Renal cortex interstitium (tissue), 11 donors: ENCODE results near the gene VEPH1. TPM values are rescaled to one million over a fixed set of nuclear protein-coding genes. Genes with fewer than 3 reads are reported as not detected.
A peak's percentile ranks its signal among the peaks of the same experiment; 100 is the strongest.

ENCODE experiments used
- DNase-seq, 11 donors: peaks; one replicate each; pipeline ENCODE4 v3.0.0-alpha.2; 2013; ENCODE audit warnings: low read depth in 9 of 11, low spot score in 4 of 11; ENCODE audit errors: extremely low read depth in 1 of 11
- polyA plus RNA-seq, 3 donors: library from polyadenylated mRNA; unstranded; fragments of 120-200 nt; gene quantifications; one replicate each; pipeline ENCODE4 v1.2.1, GENCODE V29; 2013; ENCODE audit not compliant: insufficient read length in 3 of 3

VEPH1 gene
- polyA plus RNA-seq, 3 donors, result 47.5 to 58.9 (median 47.9) TPM

GRCh38 chr3:157259825-157260224 is 243.4 kb downstream of the VEPH1 start:
- no peak for DNase-seq

DNA sequence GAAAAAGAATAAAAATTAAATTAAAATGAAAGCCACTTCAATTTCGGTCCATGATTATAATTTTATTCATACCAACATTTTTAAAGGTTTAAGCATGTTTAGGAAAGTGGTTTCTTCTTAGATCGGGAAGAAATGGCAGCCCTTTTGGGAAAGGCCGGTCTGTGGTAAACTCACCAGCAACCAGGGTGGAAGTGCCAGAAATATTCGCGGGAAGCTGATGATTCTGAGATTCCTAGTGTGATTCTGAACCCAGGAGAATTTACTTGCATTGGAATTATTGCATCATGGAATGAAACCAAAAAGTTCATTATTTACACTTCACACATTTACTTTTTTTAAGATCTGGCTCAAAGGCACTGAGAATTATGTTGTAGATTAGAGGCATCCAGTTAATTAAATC is 246.1 kb downstream of the VEPH1 start:
- no peak for DNase-seq

GRCh38 chr3:157255797-157256196 is 247.4 kb downstream of the VEPH1 start:
- DNase-seq, result no peak

DNA sequence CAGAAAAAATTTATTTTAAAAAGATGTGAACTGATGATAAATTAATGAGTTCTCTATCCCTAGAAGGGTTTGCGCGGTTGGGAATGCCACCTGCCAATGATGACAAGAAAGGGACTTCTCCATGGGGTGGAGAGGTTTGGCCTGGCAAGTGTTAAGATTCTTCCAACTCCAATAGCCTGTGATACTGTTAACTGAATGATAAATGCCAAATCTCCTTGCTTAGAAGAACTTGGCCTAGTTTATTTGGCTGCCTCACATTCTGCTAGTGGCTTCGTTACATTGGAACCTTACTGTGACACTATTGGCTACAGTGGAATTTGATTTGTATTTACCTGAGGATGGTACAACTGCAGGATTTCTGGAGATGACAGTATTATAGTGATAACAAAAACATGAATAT is 251.5 kb downstream of the VEPH1 start:
- no peak for DNase-seq

DNA sequence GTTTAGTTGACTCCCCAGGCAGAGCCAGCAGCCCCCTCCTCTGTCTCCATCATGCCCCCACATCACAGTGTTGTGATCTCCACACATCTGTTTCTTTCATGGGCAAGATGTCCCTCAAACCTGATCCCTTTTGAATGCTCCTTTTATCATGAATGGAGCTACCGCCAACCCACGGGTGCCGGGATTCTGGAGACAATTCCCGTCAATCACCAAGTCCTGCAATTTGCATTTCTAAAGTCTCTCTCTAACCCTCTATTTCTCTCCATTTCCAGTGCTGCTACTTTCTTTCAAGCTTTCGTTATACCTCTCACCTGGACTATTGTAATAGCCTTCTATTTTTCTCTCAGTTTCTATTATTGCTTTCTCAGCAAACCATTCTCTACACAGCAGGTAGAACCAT is 253.6 kb downstream of the VEPH1 start:
- DNase-seq, result no peak

DNA sequence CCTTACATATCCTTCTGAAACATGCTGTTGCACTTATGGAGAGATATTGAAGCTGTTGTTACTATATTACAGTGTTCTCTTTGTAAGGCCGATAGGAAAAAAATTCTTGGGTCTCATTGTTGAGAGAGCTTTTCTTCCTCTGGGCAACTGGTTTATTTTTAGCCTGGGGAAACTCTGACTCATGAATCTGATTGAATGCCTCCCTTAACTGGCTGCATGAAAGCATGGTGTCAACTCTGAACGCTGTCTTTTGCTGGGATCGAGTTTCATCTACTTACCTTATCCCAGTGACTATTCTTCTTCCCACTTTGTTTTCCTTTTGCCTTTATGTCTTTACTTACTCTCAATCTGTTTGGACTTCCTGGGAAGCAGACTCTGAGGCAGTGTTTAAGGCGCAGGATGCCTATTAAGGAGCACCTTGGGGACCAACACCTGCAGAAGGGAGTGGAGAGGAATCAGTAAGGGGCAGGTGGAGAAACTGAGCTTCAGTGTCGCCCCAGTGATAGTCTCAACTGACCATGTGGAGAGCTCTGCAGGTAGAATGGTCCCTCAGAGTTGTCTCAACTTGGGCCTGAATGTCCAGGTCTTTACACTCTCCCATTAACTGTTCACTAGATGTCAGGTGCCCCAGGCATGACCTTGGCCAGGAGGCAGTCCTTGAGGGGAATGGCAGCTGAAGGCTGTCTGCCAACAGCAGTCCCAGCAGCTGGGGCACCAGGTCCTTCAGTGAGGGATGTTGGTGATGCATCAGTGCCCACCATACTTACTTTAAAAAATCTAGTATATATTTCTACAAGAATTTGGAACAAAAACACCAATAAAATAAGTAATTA is 254.4 kb downstream of the VEPH1 start:
- peak in 4 of 11 donors; percentile 1 to 26 (median 8) for DNase-seq

- no peak for DNase-seq
Measured at GRCh38 chr3:157247391-157247790, 255.8 kb downstream of the VEPH1 start.

DNA sequence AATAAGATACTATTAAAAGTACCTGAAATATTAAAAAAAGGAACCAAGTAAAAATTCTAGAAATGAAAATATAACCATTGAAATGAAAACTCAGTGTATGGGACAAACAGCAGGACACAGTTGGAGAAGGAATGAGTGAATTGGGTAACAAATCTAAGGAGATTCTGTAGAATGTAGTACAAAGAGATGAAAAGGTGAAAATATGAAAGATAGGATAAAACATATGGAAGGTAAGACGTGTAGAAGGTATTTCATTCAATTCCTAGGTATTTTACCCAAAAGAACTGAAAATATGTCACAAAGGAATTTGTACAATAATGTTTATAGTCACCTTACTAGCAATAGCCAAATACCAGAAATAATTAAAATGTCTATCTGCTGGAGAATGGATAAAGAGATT is 260.4 kb downstream of the VEPH1 start:
- DNase-seq, result no peak

GRCh38 chr3:157241599-157241998 is 261.6 kb downstream of the VEPH1 start:
- no peak for DNase-seq

- no peak for DNase-seq
Measured at GRCh38 chr3:157240408-157240807, 262.8 kb downstream of the VEPH1 start.

- DNase-seq, result peak in 9 of 11 donors; percentile 4 to 36 (median 15)
Measured at GRCh38 chr3:157239082-157239704, 264.0 kb downstream of the VEPH1 start.

GRCh38 chr3:157238457-157238856 is 264.8 kb downstream of the VEPH1 start:
- DNase-seq, result no peak

DNA sequence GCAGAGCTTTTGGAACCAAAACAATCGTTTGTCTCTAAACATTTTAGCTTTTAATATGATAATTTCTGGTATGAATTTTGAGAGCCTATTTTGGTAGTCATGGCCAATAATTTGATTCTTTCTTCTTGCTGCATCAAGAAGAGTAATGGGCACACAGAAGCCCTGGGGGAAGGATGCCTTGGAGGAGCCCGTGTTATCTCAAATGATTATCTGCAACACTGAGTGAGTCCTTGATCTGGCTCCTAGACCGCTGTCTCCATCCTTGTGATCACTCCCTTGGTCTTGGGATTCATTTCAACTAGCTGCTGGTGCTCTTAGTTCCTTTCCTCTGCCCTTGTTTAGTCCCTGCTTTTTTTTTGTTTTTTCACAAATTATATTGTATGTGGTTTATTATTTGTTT is 265.3 kb downstream of the VEPH1 start:
- no peak for DNase-seq

- no peak for DNase-seq
Measured at GRCh38 chr3:157235291-157235690, 267.9 kb downstream of the VEPH1 start.

GRCh38 chr3:157233923-157234322 is 269.3 kb downstream of the VEPH1 start:
- DNase-seq, result no peak

- DNase-seq, result no peak
Measured at GRCh38 chr3:157232141-157232540, 271.1 kb downstream of the VEPH1 start.

GRCh38 chr3:157231071-157231470 is 272.1 kb downstream of the VEPH1 start:
- DNase-seq, result no peak

GRCh38 chr3:157226173-157226847 is 276.9 kb downstream of the VEPH1 start:
- no peak for DNase-seq

GRCh38 chr3:157225001-157225400 is 278.2 kb downstream of the VEPH1 start:
- no peak for DNase-seq

DNA sequence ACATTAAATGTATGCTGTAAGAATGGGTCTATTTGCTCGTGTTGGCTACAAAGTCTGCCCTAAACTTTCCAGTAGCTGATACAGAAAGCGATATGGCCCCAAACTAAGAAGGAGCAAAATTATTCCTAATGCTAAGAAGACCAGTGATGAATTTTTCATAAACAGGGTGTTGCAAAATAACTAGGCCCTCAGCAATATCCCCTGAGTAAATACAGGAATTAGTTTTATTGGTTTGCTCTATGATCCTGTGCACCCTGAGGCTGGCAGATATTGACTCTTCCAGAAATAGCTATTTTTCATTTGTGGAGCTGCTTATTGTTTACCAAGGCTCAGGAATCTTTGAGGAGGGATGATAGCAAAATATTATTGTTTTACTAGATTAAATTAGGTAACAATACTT is 282.3 kb downstream of the VEPH1 start:
- no peak for DNase-seq
